Measurements from ENCODE around the gene PIP4K2A.

GRCh38 chr10:22607261-22607660, 107.1 kb downstream of the PIP4K2A start:
- TF ChIP-seq POLR2A (IDR thresholded peaks at IDR 0.05) (no peak), CTCF (IDR thresholded peaks at IDR 0.05) (no peak)
